GM12878 (cell line): Measurements from ENCODE around the gene ACTN3. TPM values are rescaled to one million over a fixed set of nuclear protein-coding genes. Genes with fewer than 3 reads are reported as not detected.

ENCODE experiments used
- ATAC-seq: fragments of 200-7000 bp; cut with Tn5 transposase; 3 replicates; pipeline ENCODE4 v1.9.1; 2020; ENCODE audit warnings: mild to moderate bottlenecking, moderate library complexity
- BruUV-seq: library from RNA; stranded (reverse); fragments of 400-500 nt; replicated peaks from 2 replicates; lab custom pipeline; 2021; lab: Mats Ljungman, UMichigan
- CTCF ChIA-PET: fragments of 300-600 bp; sonication (Branson Sonifier 250); formaldehyde crosslinking; extraction: SDS; loops from one replicate; lab custom pipeline; 2021; ENCODE audit warnings: inconsistent platforms; lab: Yijun Ruan, JAX
- POLR2A ChIA-PET: fragments of 350-600 bp; formaldehyde crosslinking; extraction: SDS; loops from one replicate; lab custom pipeline; 2021; ENCODE audit warnings: inconsistent platforms; lab: Charles Lee
- RAD21 ChIA-PET: fragments of 300-600 bp; sonication (Branson Sonifier 250); formaldehyde crosslinking; loops from one replicate; lab custom pipeline; 2023; ENCODE audit warnings: antibody characterized with exemption; ENCODE audit not compliant: unreplicated experiment; lab: Charles Lee
- SMC1A ChIA-PET: fragments of 300-600 bp; sonication (Branson Sonifier 250); formaldehyde crosslinking; loops from one replicate; lab custom pipeline; 2023; ENCODE audit not compliant: unreplicated experiment, uncharacterized antibody; lab: Charles Lee
- DNase-seq: peaks from one replicate; pipeline ENCODE4 v3.0.0-alpha.2; 2011; ENCODE audit warnings: low read depth, low spot score
- FAIRE-seq: peaks from 3 replicates; lab custom pipeline; 2011; peaks lifted over from hg19 to GRCh38; lab: Jason Lieb, UNC
- H2AFZ ChIP-seq: 2 replicates; pipeline ENCODE4 v1.6.0; 2011; ENCODE audit warnings: low read depth, low read length, control low read depth; ENCODE audit not compliant: control insufficient read depth
- H3K27ac ChIP-seq: 2 replicates; pipeline ENCODE4 v1.5.1; 2011; ENCODE audit warnings: control low read depth; ENCODE audit not compliant: control insufficient read depth, insufficient read depth
- H3K27me3 ChIP-seq, 2 experiments: replicated peaks in 1 of 2; 2 replicates each; pipeline versions ENCODE4 v1.6.0 to v1.6.1; 2011; ENCODE audit warnings: low read length in 1 of 2; ENCODE audit not compliant: control insufficient read depth in 2 of 2, insufficient read depth in 2 of 2
- H3K36me3 ChIP-seq, 2 experiments: 2 replicates each; pipeline ENCODE4 v1.5.1; 2011; ENCODE audit warnings: low read length in 1 of 2; ENCODE audit not compliant: control insufficient read depth in 2 of 2, insufficient read depth in 2 of 2
- H3K4me1 ChIP-seq: 2 replicates; pipeline ENCODE4 v1.6.1; 2011; ENCODE audit warnings: mild to moderate bottlenecking, low read length, moderate library complexity, mixed read lengths; ENCODE audit not compliant: control insufficient read depth, insufficient read depth
- H3K4me2 ChIP-seq: 2 replicates; pipeline ENCODE4 v1.6.0; 2011; ENCODE audit warnings: control low read depth; ENCODE audit not compliant: control insufficient read depth, insufficient read depth
- H3K4me3 ChIP-seq: fragments of 200-600 bp; sonication (generic); 2 replicates; pipeline ENCODE4 v1.5.1; 2016
- H3K79me2 ChIP-seq: 2 replicates; pipeline ENCODE4 v1.6.0; 2011; ENCODE audit warnings: low read length; ENCODE audit not compliant: control insufficient read depth, insufficient read depth
- H3K9ac ChIP-seq: 2 replicates; pipeline ENCODE4 v1.8.0; 2011; ENCODE audit warnings: low read length, control low read depth, mixed read lengths; ENCODE audit not compliant: control insufficient read depth, insufficient read depth
- H3K9me3 ChIP-seq: replicated peaks from 3 replicates; pipeline ENCODE4 v1.5.1; 2011; ENCODE audit warnings: mild to moderate bottlenecking, low read length; ENCODE audit not compliant: control insufficient read depth, insufficient read depth
- H4K20me1 ChIP-seq: 2 replicates; pipeline ENCODE4 v1.6.0; 2011; ENCODE audit not compliant: control insufficient read depth, insufficient read depth
- DPF2 ChIP-seq: fragments of 450-650 bp; IDR thresholded peaks from 2 replicates; pipeline ENCODE4 v1.6.1; 2017; ENCODE audit warnings: mild to moderate bottlenecking
- EP300 ChIP-seq, 2 experiments: fragments of 150-350 bp in 1 of 2; IDR thresholded peaks; 2 replicates each; pipeline ENCODE4 v1.6.1; 2011 to 2012; ENCODE audit warnings: low read depth in 2 of 2, low read length in 2 of 2, borderline replicate concordance in 1 of 2, improper control_type of control experiment in 1 of 2, inconsistent platforms in 1 of 2; ENCODE audit not compliant: control insufficient read depth in 1 of 2
- GABPA ChIP-seq: IDR thresholded peaks from 2 replicates; pipeline ENCODE4 v1.6.1; 2014; ENCODE audit warnings: antibody characterized with exemption, low read depth, mild to moderate bottlenecking, inconsistent platforms
- JUNB ChIP-seq: IDR thresholded peaks from 2 replicates; pipeline ENCODE4 v1.6.1; 2016; ENCODE audit warnings: antibody characterized with exemption, mild to moderate bottlenecking
- KAT2A ChIP-seq: conservative IDR thresholded peaks from 2 replicates; pipeline ENCODE4 v1.6.1; 2011; ENCODE audit warnings: low read depth, low read length; ENCODE audit not compliant: control insufficient read depth
- MEF2B ChIP-seq: fragments of 450-650 bp; IDR thresholded peaks from 2 replicates; pipeline ENCODE4 v1.6.1; 2018; ENCODE audit warnings: mild to moderate bottlenecking, moderate library complexity; ENCODE audit not compliant: partially characterized antibody, poor library complexity, severe bottlenecking
- MTA2 ChIP-seq: fragments of 450-650 bp; IDR thresholded peaks from 2 replicates; pipeline ENCODE4 v1.6.1; 2016; ENCODE audit warnings: low read depth, mild to moderate bottlenecking, moderate library complexity
- RFX5 ChIP-seq: IDR thresholded peaks from 2 replicates; pipeline ENCODE4 v1.6.1; 2011; ENCODE audit warnings: low read depth, low read length, improper control_type of control experiment
- STAT3 ChIP-seq: IDR thresholded peaks from 2 replicates; pipeline ENCODE4 v1.6.1; 2011; ENCODE audit warnings: low read depth, low read length, improper control_type of control experiment
- ZNF24 ChIP-seq: fragments of 450-650 bp; IDR thresholded peaks from 2 replicates; pipeline ENCODE4 v1.6.1; 2017; ENCODE audit warnings: antibody characterized with exemption, mild to moderate bottlenecking
- WGBS: methylation state at CpG from one replicate; pipeline ENCODE4 v1.1.6; 2016; ENCODE audit warnings: low lambda C conversion rate; ENCODE audit not compliant: insufficient replicate concordance, insufficient coverage; ENCODE audit errors: missing lambda C conversion rate; 5-methylcytosine and 5-hydroxymethylcytosine counted together
- in situ Hi-C: fragments of 300-500 bp; cut with MboI; formaldehyde crosslinking; loops from 9 replicates; pipeline ENCODE4 v1.14.3; 2018; ENCODE audit warnings: mixed read lengths
- intact Hi-C: fragments of 100-400 bp; cut with micrococcal nuclease; formaldehyde crosslinking; loops from one replicate; pipeline ENCODE4 v1.14.2; 2022; ENCODE audit not compliant: unreplicated experiment
- polyA plus RNA-seq, 11 experiments: library from polyadenylated mRNA; depleted of rRNA in 4 of 11; unstranded in 6 of 11; stranded (reverse) in 5 of 11; fragments of >200 nt; fragmentation: Nextera tagmentation in 4 of 11; fragmentation: Illumina TruSeq in 1 of 11; extraction: Ambion mirVana in 4 of 11; extraction: Trizol in 1 of 11; gene quantifications; 1 replicate in 1 of 11; 2 replicates in 10 of 11; pipeline versions ENCODE4 v1.2.1 to v1.2.3, GENCODE V29; 2011 to 2016; ENCODE audit warnings: inconsistent platforms in 2 of 11, missing spikeins in 2 of 11, low read depth in 1 of 11
- total RNA-seq, 4 experiments: library from RNA; depleted of rRNA in 3 of 4; stranded (reverse); fragments of >200 nt in 3 of 4; fragmentation: Illumina TruSeq in 1 of 4; extraction: Trizol in 1 of 4; gene quantifications; 2 replicates each; pipeline versions ENCODE4 v1.2.1 to v1.2.3, GENCODE V29; 2013 to 2021
- TF ChIP-seq, protein P1 (sequence below): fragments of 450-650 bp; IDR thresholded peaks from 2 replicates; pipeline ENCODE4 v1.6.1; 2017; ENCODE audit warnings: low read depth, mild to moderate bottlenecking, moderate library complexity
- TF ChIP-seq, protein P2 (sequence below): fragments of 450-650 bp; IDR thresholded peaks from 2 replicates; pipeline ENCODE4 v1.6.1; 2017; ENCODE audit warnings: mild to moderate bottlenecking
- TF ChIP-seq, protein P3 (sequence below): IDR thresholded peaks from 2 replicates; pipeline ENCODE4 v1.6.1; 2011; ENCODE audit warnings: borderline replicate concordance, low read depth, mild to moderate bottlenecking, moderate library complexity, low read length; ENCODE audit not compliant: insufficient read depth, poor library complexity, severe bottlenecking
- TF ChIP-seq, protein P4 (sequence below): IDR thresholded peaks from 2 replicates; pipeline ENCODE4 v1.6.1; 2011; ENCODE audit warnings: low read depth, low read length, improper control_type of control experiment, borderline replicate concordance
- TF ChIP-seq, protein P5 (sequence below): fragments of 450-650 bp; IDR thresholded peaks from 2 replicates; pipeline ENCODE4 v1.6.1; 2016; ENCODE audit warnings: mild to moderate bottlenecking

Gene ACTN3
- total and polyA plus RNA-seq, 10 of the 15 experiments (the other 5 are each of a cell fraction or from before 2014, with no cell fraction given): 0.06 to 0.67 (median 0.17) TPM; not detected in 3

DNA sequence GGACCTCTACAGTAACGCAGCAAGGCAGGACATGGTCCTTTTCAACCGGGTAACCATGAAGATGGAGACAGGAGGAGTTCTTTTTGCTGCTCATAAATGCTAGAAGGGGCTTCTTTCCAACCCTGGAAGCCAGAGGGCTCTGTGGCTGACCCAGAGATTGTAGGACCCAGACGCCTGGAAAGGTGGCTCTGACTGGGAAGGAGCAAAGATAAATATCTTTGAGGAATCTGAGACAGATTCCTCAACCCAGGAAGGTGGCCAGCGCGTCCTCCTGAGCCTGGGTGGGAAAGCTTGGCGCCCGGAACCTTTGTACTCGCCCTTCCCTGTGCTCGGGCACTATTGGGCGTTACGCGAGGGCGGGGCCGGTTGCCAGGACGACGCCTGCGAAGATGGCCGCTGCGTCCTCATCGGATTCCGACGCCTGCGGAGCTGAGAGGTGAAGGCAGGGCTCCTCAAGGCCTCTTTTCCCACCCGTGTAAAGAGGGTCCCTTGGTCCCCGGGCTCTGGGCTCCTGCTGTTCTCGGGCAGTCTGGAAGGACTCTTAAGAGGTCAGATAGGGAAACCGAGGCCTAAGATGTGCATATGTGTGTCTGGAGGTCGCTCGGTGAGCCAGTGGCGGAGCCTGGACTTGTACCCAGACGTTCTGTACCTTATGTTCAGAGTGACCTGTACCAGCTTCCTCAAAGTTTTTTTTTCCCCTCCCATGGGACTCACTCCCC, 36.3 kb upstream of the ACTN3 start, which contains the start of gene BBS1:
Gene BBS1 (plus strand): TSS at position 365 of the 719 bp plus-strand sequence. CDS start 25 bp downstream, at position 390.
- Histone ChIP-seq H3K36me3 (peaks cover 0 to under 1% of the 10 kb centered on the region in 2 experiments; a peak in 2 of 4 replicates), H3K9me3 (no peaks in the 10 kb centered on the region), H3K4me2 (peak within 1 kb of the TSS; percentile 69), H3K9ac (peak within 1 kb of the TSS; percentile 58), H3K4me1 (no peaks in the 10 kb centered on the region), H4K20me1 (no peaks in the 10 kb centered on the region), H2AFZ (peak within 1 kb of the TSS; percentile 96), H3K27ac (peak within 1 kb of the TSS; percentile 30; the same call in 1 of the 2 replicates), H3K4me3 (peak within 1 kb of the TSS; percentile 89), H3K27me3 (no peaks in the 10 kb centered on the region), H3K79me2 (peaks cover 2% of the 10 kb centered on the region; the same call in 1 of the 2 replicates)
- ATAC-seq: peak; percentile 100
- intact Hi-C loops: no loop called here
- peak; percentile 96 for FAIRE-seq
- POLR2A ChIA-PET: interaction anchor here (0.6 to 0.7 kb wide), 2 partner anchors 26 to 44 kb away, joined by 3 to 4 read pairs; partner anchors contain the start of gene PELI3
- peak; percentile 17 for DNase-seq
- no TSS peak for BruUV-seq
- SMC1A ChIA-PET: no interaction called here
- in situ Hi-C loops: no loop called here
- under 1% methylated on average over 31 of the region's 31 CpGs for WGBS
- CTCF ChIA-PET: interaction anchor here (0.7 to 2.2 kb wide), 3 partner anchors 30 to 167 kb away, joined by 3 to 5 read pairs (median 5); partner anchors contain the start of genes DPP3 and RBM4B
- RAD21 ChIA-PET: interaction anchor here (1.1 to 1.2 kb wide), 2 partner anchors 9 to 171 kb away, joined by 3 read pairs; no protein-coding TSS in a partner anchor
- TF ChIP-seq GABPA: peak; percentile 80
- no peak for TF ChIP-seq RFX5
- TF ChIP-seq, protein P1, sequence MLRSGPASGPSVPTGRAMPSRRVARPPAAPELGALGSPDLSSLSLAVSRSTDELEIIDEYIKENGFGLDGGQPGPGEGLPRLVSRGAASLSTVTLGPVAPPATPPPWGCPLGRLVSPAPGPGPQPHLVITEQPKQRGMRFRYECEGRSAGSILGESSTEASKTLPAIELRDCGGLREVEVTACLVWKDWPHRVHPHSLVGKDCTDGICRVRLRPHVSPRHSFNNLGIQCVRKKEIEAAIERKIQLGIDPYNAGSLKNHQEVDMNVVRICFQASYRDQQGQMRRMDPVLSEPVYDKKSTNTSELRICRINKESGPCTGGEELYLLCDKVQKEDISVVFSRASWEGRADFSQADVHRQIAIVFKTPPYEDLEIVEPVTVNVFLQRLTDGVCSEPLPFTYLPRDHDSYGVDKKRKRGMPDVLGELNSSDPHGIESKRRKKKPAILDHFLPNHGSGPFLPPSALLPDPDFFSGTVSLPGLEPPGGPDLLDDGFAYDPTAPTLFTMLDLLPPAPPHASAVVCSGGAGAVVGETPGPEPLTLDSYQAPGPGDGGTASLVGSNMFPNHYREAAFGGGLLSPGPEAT: peak; percentile 95
- TF ChIP-seq ZNF24: no peak
- TF ChIP-seq, protein P2, sequence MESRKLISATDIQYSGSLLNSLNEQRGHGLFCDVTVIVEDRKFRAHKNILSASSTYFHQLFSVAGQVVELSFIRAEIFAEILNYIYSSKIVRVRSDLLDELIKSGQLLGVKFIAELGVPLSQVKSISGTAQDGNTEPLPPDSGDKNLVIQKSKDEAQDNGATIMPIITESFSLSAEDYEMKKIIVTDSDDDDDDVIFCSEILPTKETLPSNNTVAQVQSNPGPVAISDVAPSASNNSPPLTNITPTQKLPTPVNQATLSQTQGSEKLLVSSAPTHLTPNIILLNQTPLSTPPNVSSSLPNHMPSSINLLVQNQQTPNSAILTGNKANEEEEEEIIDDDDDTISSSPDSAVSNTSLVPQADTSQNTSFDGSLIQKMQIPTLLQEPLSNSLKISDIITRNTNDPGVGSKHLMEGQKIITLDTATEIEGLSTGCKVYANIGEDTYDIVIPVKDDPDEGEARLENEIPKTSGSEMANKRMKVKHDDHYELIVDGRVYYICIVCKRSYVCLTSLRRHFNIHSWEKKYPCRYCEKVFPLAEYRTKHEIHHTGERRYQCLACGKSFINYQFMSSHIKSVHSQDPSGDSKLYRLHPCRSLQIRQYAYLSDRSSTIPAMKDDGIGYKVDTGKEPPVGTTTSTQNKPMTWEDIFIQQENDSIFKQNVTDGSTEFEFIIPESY: no peak
- no peak for TF ChIP-seq STAT3
- TF ChIP-seq, protein P3, sequence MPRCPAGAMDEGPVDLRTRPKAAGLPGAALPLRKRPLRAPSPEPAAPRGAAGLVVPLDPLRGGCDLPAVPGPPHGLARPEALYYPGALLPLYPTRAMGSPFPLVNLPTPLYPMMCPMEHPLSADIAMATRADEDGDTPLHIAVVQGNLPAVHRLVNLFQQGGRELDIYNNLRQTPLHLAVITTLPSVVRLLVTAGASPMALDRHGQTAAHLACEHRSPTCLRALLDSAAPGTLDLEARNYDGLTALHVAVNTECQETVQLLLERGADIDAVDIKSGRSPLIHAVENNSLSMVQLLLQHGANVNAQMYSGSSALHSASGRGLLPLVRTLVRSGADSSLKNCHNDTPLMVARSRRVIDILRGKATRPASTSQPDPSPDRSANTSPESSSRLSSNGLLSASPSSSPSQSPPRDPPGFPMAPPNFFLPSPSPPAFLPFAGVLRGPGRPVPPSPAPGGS: no peak
- no peak for TF ChIP-seq KAT2A
- no peak for TF ChIP-seq MTA2
- no peak; a peak in 1 of 4 replicates for TF ChIP-seq EP300 (IDR thresholded peaks at IDR 0.05; ENCODE audit: borderline replicate concordance in 1 of 2, control insufficient read depth in 1 of 2, low read depth in 2 of 2, low read length in 2 of 2)
- TF ChIP-seq MEF2B: peak; percentile 29
- TF ChIP-seq, protein P4, sequence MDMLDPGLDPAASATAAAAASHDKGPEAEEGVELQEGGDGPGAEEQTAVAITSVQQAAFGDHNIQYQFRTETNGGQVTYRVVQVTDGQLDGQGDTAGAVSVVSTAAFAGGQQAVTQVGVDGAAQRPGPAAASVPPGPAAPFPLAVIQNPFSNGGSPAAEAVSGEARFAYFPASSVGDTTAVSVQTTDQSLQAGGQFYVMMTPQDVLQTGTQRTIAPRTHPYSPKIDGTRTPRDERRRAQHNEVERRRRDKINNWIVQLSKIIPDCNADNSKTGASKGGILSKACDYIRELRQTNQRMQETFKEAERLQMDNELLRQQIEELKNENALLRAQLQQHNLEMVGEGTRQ: no peak
- TF ChIP-seq JUNB: no peak
- TF ChIP-seq, protein P5, sequence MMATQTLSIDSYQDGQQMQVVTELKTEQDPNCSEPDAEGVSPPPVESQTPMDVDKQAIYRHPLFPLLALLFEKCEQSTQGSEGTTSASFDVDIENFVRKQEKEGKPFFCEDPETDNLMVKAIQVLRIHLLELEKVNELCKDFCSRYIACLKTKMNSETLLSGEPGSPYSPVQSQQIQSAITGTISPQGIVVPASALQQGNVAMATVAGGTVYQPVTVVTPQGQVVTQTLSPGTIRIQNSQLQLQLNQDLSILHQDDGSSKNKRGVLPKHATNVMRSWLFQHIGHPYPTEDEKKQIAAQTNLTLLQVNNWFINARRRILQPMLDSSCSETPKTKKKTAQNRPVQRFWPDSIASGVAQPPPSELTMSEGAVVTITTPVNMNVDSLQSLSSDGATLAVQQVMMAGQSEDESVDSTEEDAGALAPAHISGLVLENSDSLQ: no peak
- no peak; the same call in 1 of the 2 replicates for TF ChIP-seq DPF2
